Activated CD4-positive, alpha-beta memory T cell treated with anti-CD3 and anti-CD28 coated beads, Interleukin-2, amount 10 ng/mL, durations not matched to agents 7 days and 5 days (primary cell): ENCODE results near the gene SHMT2. TPM values are rescaled to one million over a fixed set of nuclear protein-coding genes. Genes with fewer than 3 reads are reported as not detected.

ENCODE experiments used
- CTCF ChIA-PET: fragments of 350-600 bp; sonication (Branson Sonifier 250); formaldehyde crosslinking; loops from one replicate; lab custom pipeline; 2021; ENCODE audit warnings: antibody characterized with exemption, inconsistent platforms; lab: Charles Lee
- POLR2A ChIA-PET: fragments of 350-600 bp; sonication (Branson Sonifier 250); formaldehyde crosslinking; loops from one replicate; lab custom pipeline; 2021; ENCODE audit warnings: antibody characterized with exemption; lab: Charles Lee
- DNase-seq: peaks from one replicate; pipeline ENCODE4 v3.0.0-alpha.2; 2020
- H3K27ac Mint-ChIP-seq: one replicate; pipeline ENCODE4 v1.8.0; 2021; ENCODE audit warnings: mild to moderate bottlenecking, mixed read lengths
- H3K27me3 Mint-ChIP-seq: one replicate; pipeline ENCODE4 v1.8.0; 2021; ENCODE audit warnings: mixed read lengths
- H3K36me3 Mint-ChIP-seq: one replicate; pipeline ENCODE4 v1.8.0; 2021; ENCODE audit warnings: low read depth, mixed read lengths
- H3K4me1 Mint-ChIP-seq: one replicate; pipeline ENCODE4 v1.8.0; 2021; ENCODE audit warnings: mixed read lengths
- H3K4me3 Mint-ChIP-seq: one replicate; pipeline ENCODE4 v1.8.0; 2021; ENCODE audit warnings: mild to moderate bottlenecking, mixed read lengths
- H3K9me3 Mint-ChIP-seq: one replicate; pipeline ENCODE4 v1.8.0; 2021; ENCODE audit warnings: mixed read lengths
- total RNA-seq, 2 experiments: library from RNA; stranded (reverse); gene quantifications; one replicate each; pipeline ENCODE4 v1.2.3, GENCODE V29; 2021

The SHMT2 gene
- total RNA-seq, 2 experiments from 2014 or later = 224 to 244 TPM

- POLR2A ChIA-PET = interaction anchor here (0.7 to 1.9 kb wide), 5 partner anchors 9 to 24 kb away, joined by 3 to 6 read pairs (median 3); partner anchors contain the start of gene SHMT2
- Mint-ChIP-seq H3K36me3 (peaks cover 3% of the 10 kb centered on the region), H3K4me3 (peak overlapping the region; percentile 70)
Measured at GRCh38 chr12:57218030-57218853, 11.3 kb upstream of the SHMT2 start.

GRCh38 chr12:57219205-57219992 lies 10.1 kb upstream of the SHMT2 start:
- peaks cover 41% of the 10 kb centered on the region for H3K4me1 Mint-ChIP-seq
- peaks cover 81% of the 10 kb centered on the region for H3K27me3 Mint-ChIP-seq
- POLR2A ChIA-PET = interaction anchor here (1.5 kb wide), 1 partner anchor 10 kb away, joined by 8 read pairs; the partner anchor contains the start of gene SHMT2

More at GRCh38 chr12:57218030-57218853, 11.3 kb upstream of the SHMT2 start:
- peaks cover 86% of the 10 kb centered on the region for H3K27me3 Mint-ChIP-seq
- H3K4me1 Mint-ChIP-seq = peaks cover 48% of the 10 kb centered on the region
- H3K27ac Mint-ChIP-seq = no peak overlapping the region
- H3K9me3 Mint-ChIP-seq = no peaks in the 10 kb centered on the region
- CTCF ChIA-PET = interaction anchor here (0.7 to 8.5 kb wide), 3 partner anchors 11 to 32 kb away, joined by 4 to 253 read pairs (median 7); partner anchors contain the start of gene SHMT2
- no peak for DNase-seq

GRCh38 chr12:57219993-57220754 lies 9.3 kb upstream of the SHMT2 start:
- ChIA-PET POLR2A (interaction anchor here (1.5 kb wide), 1 partner anchor 9 kb away, joined by 8 read pairs; the partner anchor contains the start of gene SHMT2), CTCF (interaction anchor here (8.5 kb wide), 1 partner anchor 21 kb away, joined by 253 read pairs; a partner anchor contains a TSS)
- Mint-ChIP-seq H3K27me3 (peaks cover 79% of the 10 kb centered on the region), H3K27ac (no peak overlapping the region), H3K4me1 (peaks cover 41% of the 10 kb centered on the region), H3K4me3 (no peak overlapping the region), H3K9me3 (no peaks in the 10 kb centered on the region), H3K36me3 (peaks cover 3% of the 10 kb centered on the region)
- DNase-seq = no peak

More at GRCh38 chr12:57219205-57219992, 10.1 kb upstream of the SHMT2 start:
- no peak overlapping the region for H3K27ac Mint-ChIP-seq
- peaks cover 3% of the 10 kb centered on the region for H3K36me3 Mint-ChIP-seq
- no peak overlapping the region for H3K4me3 Mint-ChIP-seq
- no peak for DNase-seq
- H3K9me3 Mint-ChIP-seq = no peaks in the 10 kb centered on the region
- CTCF ChIA-PET = interaction anchor here (8.5 kb wide), 1 partner anchor 22 kb away, joined by 253 read pairs; a partner anchor contains a TSS

- ChIA-PET CTCF (no interaction called here), POLR2A (no interaction called here)
- H3K27me3 Mint-ChIP-seq = peaks cover 77% of the 10 kb centered on the region
Measured at GRCh38 chr12:57220770-57221168, 8.7 kb upstream of the SHMT2 start.

GRCh38 chr12:57221169-57221917 lies 8.2 kb upstream of the SHMT2 start:
- CTCF ChIA-PET = interaction anchor here (4.3 kb wide), 1 partner anchor 19 kb away, joined by 80 read pairs; a partner anchor contains a TSS
- Mint-ChIP-seq H3K4me3 (no peak overlapping the region), H3K9me3 (no peaks in the 10 kb centered on the region), H3K36me3 (peaks cover 3% of the 10 kb centered on the region), H3K4me1 (peaks cover 39% of the 10 kb centered on the region), H3K27me3 (peaks cover 78% of the 10 kb centered on the region), H3K27ac (no peak overlapping the region)
- POLR2A ChIA-PET = no interaction called here
- DNase-seq = no peak

More at GRCh38 chr12:57220770-57221168, 8.7 kb upstream of the SHMT2 start:
- DNase-seq = no peak
- Mint-ChIP-seq H3K4me1 (peaks cover 40% of the 10 kb centered on the region), H3K27ac (no peak overlapping the region), H3K9me3 (no peaks in the 10 kb centered on the region), H3K4me3 (no peak overlapping the region), H3K36me3 (peaks cover 3% of the 10 kb centered on the region)

- POLR2A ChIA-PET = interaction anchor here (1.5 to 1.9 kb wide), 2 partner anchors 10 to 16 kb away, joined by 6 read pairs; no protein-coding TSS in a partner anchor
- DNase-seq = no peak
- CTCF ChIA-PET = interaction anchor here (1.0 to 4.3 kb wide), 3 partner anchors 9 to 230 kb away, joined by 3 to 80 read pairs (median 7); a partner anchor contains a TSS
- no peak overlapping the region for H3K27ac Mint-ChIP-seq
- H3K36me3 Mint-ChIP-seq = peaks cover 3% of the 10 kb centered on the region
- peaks cover 42% of the 10 kb centered on the region for H3K4me1 Mint-ChIP-seq
- peaks cover 81% of the 10 kb centered on the region for H3K27me3 Mint-ChIP-seq
- H3K4me3 Mint-ChIP-seq = no peak overlapping the region
- no peaks in the 10 kb centered on the region for H3K9me3 Mint-ChIP-seq
Measured at GRCh38 chr12:57222286-57223190, 7.0 kb upstream of the SHMT2 start.

GRCh38 chr12:57223191-57224165 lies 6.0 kb upstream of the SHMT2 start:
- H3K27ac Mint-ChIP-seq = peak overlapping the region; percentile 31
- CTCF ChIA-PET = interaction anchor here (1.0 to 7.3 kb wide), 4 partner anchors 9 to 229 kb away, joined by 3 to 110 read pairs (median 44); a partner anchor contains a TSS
- H3K36me3 Mint-ChIP-seq = peaks cover 3% of the 10 kb centered on the region
- peaks cover 74% of the 10 kb centered on the region for H3K27me3 Mint-ChIP-seq
- peak; percentile 45 for DNase-seq
- H3K4me3 Mint-ChIP-seq = peak overlapping the region; percentile 5
- no peaks in the 10 kb centered on the region for H3K9me3 Mint-ChIP-seq
- POLR2A ChIA-PET = interaction anchor here (0.9 to 4.3 kb wide), 5 partner anchors 9 to 19 kb away, joined by 4 to 34 read pairs (median 6); no protein-coding TSS in a partner anchor
- peaks cover 42% of the 10 kb centered on the region for H3K4me1 Mint-ChIP-seq

GRCh38 chr12:57224278-57224972 lies 5.1 kb upstream of the SHMT2 start:
- H3K4me1 Mint-ChIP-seq = peaks cover 50% of the 10 kb centered on the region
- no peaks in the 10 kb centered on the region for H3K9me3 Mint-ChIP-seq
- H3K27ac Mint-ChIP-seq = no peak overlapping the region
- peaks cover 64% of the 10 kb centered on the region for H3K27me3 Mint-ChIP-seq
- H3K4me3 Mint-ChIP-seq = no peak overlapping the region
- ChIA-PET POLR2A (interaction anchor here (0.9 to 4.3 kb wide), 4 partner anchors 9 to 18 kb away, joined by 4 to 34 read pairs (median 4); no protein-coding TSS in a partner anchor), CTCF (interaction anchor here (0.5 to 7.3 kb wide), 5 partner anchors 10 to 235 kb away, joined by 4 to 110 read pairs (median 5); a partner anchor contains a TSS)
- peaks cover 3% of the 10 kb centered on the region for H3K36me3 Mint-ChIP-seq
- DNase-seq = no peak

GRCh38 chr12:57224973-57225679 lies 4.4 kb upstream of the SHMT2 start:
- POLR2A ChIA-PET = interaction anchor here (0.9 to 4.3 kb wide), 4 partner anchors 9 to 18 kb away, joined by 4 to 34 read pairs (median 4); no protein-coding TSS in a partner anchor
- Mint-ChIP-seq H3K27ac (no peak overlapping the region), H3K4me1 (peaks cover 57% of the 10 kb centered on the region), H3K9me3 (no peaks in the 10 kb centered on the region), H3K27me3 (peaks cover 59% of the 10 kb centered on the region), H3K4me3 (peak overlapping the region; percentile 53), H3K36me3 (peaks cover 9% of the 10 kb centered on the region)
- peak; percentile 74 for DNase-seq
- CTCF ChIA-PET = interaction anchor here (0.5 to 7.3 kb wide), 7 partner anchors 11 to 234 kb away, joined by 4 to 110 read pairs (median 16); a partner anchor contains a TSS
